Activated CD4-positive, alpha-beta T cell treated with anti-CD3 and anti-CD28 coated beads for 4 hours (primary cell): ENCODE measurements around the gene HBA2.
"Not testable (repeated sequence)": the region's sequence is repeated elsewhere in the genome, so short reads cannot be mapped to it uniquely, and the experiment has no call there.

ENCODE experiments used
- DNase-seq, 2 donors: peaks; one replicate each; pipeline ENCODE4 v3.0.0-alpha.2; 2020

HBA2 gene

DNA sequence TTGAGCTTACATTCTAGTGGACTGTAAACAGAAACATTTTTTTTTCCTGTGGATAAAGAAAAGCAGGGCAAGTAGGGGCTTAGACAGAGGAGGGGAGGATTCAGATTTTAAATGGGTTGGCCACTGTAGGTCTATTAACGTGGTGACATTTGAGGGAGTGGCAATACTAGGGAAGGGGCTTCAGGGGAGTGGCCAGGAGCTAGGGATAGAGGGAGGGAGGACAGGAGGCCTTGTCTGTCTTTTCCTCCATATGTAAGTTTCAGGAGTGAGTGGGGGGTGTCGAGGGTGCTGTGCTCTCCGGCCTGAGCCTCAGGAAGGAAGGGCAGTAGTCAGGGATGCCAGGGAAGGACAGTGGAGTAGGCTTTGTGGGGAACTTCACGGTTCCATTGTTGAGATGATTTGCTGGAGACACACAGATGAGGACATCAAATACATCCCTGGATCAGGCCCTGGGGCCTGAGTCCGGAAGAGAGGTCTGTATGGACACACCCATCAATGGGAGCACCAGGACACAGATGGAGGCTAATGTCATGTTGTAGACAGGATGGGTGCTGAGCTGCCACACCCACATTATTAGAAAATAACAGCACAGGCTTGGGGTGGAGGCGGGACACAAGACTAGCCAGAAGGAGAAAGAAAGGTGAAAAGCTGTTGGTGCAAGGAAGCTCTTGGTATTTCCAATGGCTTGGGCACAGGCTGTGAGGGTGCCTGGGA is 13.4 kb upstream of the HBA2 start:
- DNase-seq: no peak

DNA sequence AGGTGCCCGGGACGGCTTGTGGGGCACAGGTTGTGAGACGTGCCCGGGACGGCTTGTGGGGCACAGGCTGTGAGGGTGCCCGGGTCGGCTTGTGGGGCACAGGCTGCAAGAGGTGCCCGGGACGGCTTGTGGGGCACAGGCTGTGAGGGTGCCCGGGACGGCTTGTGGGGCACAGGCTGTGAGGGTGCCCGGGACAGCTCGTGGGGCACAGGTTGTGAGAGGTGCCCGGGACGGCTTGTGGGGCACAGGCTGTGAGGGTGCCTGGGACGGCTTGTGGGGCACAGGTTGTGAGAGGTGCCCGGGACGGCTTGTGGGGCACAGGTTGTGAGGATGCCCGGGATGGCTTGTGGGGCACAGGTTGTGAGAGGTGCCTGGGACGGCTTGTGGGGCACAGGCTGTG is 12.4 kb upstream of the HBA2 start:
- not testable (repeated sequence) for DNase-seq

DNA sequence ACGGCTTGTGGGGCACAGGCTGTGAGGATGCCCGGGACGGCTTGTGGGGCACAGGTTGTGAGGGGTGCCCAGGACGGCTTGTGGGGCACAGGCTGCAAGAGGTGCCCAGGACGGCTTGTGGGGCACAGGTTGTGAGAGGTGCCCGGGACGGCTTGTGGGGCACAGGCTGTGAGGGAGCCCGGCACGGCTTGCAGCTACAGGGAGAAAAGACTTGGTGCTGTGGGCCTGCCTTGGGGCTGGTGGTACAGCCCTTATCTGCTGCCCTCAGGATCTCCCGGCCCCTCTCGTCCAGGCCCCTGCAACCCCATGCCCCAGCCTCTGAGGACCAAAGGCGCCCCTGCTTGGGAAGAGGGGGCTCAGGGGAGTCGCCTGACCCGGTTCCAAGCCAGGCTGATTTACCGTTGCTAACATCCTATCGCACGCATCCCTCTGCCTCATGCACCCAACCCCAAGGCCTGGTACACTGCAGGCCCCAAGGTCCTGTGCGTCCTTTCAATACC is 11.9 kb upstream of the HBA2 start:
- DNase-seq: no peak

DNA sequence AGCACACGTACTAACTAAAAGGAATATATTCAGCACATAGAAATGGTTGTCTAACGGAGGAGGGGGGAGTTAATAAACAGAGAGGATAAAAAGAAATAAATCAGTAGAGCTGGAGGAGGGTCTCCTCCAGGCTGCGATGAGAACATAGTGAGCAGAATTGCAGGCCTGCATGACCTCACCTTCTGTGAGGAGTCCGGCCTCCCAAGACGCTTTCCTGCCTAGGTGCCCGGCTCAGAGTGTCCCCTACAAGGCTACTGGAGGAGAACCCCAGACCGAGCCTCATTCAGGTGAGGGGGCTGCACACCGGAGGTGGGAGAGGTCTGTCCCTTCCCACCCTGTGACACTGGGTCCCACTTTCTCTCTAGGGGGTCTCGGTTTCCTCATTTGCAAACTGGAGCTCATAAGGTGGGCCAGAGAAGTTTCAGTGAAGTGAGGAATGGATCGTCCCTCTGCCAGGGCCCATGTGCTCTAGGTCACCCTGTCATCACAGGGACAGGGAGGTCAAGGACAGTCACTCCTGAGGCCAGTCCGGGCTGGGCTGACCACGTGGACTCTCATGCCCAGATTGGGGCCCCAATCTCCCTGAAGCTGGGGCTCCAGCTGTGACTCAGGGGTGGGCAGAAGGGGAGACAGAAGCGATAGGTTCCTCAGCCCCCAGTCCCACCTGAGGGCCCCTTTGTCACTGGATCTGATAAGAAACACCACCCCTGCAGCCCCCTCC is 10.2 kb upstream of the HBA2 start:
- no peak for DNase-seq

DNA sequence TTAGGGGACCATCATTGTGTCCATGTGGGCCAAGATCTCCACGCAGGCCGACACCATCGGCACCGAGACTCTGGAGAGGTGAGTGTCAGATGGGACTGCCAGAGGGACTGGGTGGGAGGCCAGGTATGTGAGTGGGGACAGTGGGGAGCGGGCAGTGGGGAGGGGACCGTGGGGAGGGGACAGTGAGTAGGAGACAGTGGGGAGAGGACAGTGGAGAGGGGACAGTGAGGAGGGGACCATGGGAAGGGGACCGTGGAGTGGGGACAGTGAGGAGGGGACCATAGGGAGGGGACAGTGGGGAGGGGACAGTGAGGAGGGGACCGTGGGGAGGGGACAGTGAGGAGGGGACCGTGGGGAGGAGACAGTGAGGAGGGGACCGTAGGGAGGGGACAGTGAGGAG is 9.5 kb upstream of the HBA2 start:
- not testable (repeated sequence) for DNase-seq

DNA sequence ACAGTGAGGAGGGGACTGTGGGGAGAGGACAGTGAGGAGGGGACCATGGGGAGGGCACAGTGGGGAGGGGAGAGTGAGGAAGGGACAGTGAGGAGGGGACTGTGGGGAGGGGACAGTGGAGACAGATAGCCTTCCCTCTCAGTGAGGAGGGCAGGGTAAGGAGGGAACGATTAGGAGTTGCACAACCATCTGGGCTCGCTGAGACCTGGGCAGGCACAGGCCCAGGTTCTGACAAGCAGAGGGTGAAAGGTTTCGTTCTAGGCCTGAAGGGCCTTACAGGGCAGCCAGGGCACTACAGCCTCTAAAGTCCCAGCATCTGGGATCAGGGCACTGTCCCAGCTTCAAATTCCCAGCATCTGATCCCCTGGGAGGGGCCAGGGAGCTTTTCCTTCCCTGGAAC is 9.0 kb upstream of the HBA2 start:
- DNase-seq: not testable (repeated sequence)

DNA sequence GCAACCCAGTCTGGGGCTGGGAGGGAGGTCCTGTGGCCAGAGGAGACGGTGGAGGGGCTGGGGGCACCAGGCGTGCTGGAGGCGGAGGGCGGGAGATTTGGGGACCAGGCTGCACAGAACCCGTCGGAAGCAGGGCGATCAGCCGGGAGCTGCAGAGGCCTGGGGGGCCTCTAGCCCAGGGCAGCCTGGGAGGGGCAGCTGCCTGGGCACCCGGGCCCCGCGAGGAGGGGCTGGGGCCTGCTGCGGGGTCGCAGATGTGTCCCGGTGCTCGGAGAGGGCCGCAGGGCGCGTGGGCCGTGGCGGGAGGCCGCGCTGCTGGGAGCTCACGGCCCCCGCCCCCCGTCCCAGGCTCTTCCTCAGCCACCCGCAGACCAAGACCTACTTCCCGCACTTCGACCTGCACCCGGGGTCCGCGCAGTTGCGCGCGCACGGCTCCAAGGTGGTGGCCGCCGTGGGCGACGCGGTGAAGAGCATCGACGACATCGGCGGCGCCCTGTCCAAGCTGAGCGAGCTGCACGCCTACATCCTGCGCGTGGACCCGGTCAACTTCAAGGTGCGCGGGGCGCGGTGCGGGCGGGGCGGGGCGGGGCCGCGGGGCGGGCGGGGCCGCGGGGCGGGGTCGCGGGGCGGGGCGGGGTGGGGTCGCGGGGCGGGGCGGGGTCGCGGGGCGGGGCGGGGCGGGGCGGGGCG is 8.4 kb upstream of the HBA2 start:
- not testable (repeated sequence) for DNase-seq

DNA sequence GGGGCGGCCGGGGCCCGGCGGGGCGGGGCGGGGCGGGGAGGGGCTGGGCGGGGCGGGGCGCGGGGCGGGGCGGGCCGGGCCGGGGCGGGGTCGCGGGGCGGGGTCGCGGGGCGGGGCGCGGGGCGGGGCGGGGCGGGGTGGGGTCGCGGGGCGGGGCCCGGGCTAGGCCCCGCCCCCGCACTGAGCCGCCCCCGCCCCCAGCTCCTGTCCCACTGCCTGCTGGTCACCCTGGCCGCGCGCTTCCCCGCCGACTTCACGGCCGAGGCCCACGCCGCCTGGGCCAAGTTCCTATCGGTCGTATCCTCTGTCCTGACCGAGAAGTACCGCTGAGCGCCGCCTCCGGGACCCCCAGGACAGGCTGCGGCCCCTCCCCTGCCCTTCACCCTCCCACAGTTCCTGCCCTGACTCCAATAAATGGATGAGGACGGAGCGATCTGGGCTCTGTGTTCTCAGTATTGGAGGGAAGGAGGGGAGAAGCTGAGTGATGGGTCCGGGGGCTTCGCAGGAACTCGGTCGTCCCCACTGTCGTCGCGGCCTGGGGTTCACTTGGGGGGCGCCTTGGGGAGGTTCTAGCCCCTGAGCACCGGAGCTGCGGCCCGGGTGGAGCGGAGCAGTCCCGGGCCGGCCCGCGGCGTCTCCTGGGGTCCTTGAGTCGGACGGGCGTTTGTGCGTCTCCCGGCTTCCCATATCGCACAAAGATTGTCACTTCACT is 7.7 kb upstream of the HBA2 start:
- DNase-seq: no peak

DNA sequence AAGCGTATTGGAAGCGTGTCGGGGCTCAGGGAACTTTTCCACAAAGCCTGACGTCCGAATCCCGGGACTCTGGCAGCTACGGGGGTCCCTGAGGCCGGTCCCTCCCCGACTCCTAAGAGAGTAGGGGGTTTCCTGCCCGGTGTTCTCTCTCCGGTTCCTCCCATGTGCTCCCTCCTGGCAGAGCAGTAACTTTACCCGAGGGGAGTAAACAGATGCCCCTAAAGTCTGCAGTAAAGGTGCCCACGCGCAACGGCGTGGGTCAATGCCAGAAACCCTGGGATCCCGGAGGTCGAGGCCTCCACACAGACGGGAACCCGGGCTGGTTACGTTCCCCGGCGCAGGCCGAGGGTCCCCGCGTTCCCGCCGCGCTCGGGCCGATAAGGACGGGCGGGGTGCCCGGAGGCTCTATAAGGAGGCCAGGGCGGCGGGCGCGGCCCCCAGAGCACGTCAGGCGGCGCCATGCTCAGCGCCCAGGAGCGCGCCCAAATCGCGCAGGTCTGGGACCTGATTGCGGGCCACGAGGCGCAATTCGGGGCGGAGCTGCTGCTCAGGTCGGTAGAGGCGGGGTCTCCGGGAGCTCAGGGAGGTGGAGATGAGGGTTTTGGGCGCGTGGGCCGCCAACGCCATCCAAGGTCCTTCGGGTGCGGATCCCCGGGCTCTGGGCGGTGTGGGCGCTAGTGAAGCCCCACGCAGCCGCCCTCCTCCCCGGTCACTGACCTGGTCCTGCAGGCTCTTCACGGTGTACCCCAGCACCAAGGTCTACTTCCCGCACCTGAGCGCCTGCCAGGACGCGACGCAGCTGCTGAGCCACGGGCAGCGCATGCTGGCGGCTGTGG is 6.9 kb upstream of the HBA2 start, which contains the start of gene HBM:
Gene HBM, plus strand, starts transcription at position 440 of the 836 bp plus-strand sequence. Its CDS starts 20 bp downstream, at position 460.
- peak in 1 of 2 donors; percentile 27 for DNase-seq

DNA sequence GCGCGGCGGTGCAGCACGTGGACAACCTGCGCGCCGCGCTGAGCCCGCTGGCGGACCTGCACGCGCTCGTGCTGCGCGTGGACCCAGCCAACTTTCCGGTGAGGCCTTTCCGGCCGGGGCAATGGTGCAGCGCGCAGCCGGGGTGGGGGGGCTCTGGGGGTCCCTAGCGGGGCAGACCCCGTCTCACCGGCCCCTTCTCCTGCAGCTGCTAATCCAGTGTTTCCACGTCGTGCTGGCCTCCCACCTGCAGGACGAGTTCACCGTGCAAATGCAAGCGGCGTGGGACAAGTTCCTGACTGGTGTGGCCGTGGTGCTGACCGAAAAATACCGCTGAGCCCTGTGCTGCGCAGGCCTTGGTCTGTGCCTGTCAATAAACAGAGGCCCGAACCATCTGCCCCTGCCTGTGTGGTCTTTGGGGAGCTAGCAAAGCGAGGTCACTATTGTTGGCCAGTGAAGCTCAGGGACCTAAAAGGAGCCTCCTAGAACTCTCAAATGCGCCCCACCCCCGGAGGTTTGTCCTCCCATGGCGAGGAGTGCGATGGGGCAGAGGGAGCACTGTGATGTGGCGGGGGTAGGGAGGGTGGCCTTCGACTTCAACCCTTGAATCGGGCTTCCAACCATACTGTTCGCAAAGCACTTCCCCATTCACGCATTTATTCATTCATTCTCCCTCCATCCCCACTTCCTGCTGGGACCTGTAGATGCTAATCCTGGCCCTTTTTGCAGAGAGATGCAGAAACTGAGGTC is 6.1 kb upstream of the HBA2 start:
- no peak for DNase-seq

DNA sequence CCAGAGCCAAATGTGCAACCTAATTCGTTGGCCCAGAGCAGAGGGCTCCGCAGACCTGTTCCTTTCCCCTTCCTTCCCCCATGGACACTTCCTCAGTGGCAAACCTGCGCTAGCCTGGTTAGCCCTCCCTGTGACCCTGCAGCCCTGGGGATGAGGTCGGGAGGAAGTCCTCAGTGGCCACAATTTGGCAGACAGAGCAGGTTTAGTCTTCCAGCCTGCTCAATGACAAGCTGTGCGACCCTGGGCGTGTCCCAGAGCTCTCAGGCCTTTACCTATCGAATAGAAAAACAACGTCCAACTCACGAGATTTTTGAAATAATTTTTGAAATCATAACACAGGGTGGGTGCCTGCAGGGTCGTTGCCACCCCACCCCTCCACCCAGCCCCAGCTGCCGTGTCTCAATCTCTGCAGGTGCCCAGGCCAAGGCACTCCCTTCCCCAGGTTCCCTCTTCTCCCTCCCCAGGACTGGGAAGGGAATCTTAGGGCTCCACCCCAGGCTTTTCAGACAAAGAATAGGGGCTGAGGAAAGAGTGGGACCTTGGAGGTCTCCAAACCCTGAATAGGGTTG is 5.5 kb upstream of the HBA2 start:
- DNase-seq: no peak

DNA sequence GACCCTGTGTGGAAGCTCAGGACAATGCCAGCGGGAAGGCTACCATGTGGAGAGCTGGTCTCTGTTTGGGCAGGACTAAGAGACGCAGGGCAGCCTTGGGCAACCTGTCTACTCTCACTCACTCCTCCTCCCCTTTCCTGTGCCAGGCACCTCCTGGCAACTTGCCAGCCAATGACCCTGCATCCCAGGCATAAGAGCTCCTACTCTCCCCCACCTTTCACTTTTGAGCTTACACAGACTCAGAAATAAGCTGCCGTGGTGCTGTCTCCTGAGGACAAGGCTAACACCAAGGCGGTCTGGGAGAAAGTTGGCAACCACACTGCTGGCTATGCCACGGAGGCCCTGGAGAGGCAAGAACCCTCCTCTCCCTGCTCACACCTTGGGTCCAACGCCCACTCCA is 4.3 kb upstream of the HBA2 start:
- no peak for DNase-seq

DNA sequence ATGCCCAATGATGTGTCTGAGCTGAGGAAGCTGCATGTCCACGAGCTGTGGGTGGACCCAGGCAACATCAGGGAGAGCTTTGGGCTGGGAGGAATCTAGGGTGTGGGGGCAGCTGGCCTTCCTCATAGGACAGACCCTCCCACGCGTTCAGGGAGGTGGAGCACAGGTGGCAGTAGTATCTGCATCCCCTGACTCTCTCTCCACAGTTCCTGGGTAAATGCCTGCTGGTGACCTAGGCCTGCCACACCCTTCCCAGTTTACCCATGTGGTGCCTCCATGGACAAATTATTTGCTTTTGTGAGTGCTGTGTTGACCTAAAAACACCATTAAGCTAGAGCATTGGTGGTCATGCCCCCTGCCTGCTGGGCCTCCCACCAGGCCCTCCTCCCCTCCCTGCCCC is 3.7 kb upstream of the HBA2 start:
- no peak for DNase-seq

DNA sequence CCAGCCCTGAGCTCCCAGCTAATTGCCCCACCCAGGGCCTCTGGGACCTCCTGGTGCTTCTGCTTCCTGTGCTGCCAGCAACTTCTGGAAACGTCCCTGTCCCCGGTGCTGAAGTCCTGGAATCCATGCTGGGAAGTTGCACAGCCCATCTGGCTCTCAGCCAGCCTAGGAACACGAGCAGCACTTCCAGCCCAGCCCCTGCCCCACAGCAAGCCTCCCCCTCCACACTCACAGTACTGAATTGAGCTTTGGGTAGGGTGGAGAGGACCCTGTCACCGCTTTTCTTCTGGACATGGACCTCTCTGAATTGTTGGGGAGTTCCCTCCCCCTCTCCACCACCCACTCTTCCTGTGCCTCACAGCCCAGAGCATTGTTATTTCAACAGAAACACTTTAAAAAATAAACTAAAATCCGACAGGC is 2.6 kb upstream of the HBA2 start:
- not testable (repeated sequence) for DNase-seq

DNA sequence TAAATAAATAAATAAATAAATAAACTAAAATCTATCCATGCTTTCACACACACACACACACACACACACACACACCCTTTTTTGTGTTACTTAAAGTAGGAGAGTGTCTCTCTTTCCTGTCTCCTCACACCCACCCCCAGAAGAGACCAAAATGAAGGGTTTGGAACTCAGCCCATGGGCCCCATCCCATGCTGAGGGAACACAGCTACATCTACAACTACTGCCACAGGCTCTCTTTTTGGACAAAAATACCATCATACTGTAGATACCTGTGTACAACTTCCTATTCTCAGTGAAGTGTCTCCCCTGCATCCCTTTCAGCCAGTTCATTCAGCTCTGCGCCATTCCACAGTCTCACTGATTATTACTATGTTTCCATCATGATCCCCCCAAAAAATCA is 1.9 kb upstream of the HBA2 start:
- no peak for DNase-seq

DNA sequence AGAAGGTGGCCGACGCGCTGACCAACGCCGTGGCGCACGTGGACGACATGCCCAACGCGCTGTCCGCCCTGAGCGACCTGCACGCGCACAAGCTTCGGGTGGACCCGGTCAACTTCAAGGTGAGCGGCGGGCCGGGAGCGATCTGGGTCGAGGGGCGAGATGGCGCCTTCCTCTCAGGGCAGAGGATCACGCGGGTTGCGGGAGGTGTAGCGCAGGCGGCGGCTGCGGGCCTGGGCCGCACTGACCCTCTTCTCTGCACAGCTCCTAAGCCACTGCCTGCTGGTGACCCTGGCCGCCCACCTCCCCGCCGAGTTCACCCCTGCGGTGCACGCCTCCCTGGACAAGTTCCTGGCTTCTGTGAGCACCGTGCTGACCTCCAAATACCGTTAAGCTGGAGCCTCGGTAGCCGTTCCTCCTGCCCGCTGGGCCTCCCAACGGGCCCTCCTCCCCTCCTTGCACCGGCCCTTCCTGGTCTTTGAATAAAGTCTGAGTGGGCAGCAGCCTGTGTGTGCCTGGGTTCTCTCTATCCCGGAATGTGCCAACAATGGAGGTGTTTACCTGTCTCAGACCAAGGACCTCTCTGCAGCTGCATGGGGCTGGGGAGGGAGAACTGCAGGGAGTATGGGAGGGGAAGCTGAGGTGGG is 657 bp downstream of the HBA2 start:
- not testable (repeated sequence) for DNase-seq

DNA sequence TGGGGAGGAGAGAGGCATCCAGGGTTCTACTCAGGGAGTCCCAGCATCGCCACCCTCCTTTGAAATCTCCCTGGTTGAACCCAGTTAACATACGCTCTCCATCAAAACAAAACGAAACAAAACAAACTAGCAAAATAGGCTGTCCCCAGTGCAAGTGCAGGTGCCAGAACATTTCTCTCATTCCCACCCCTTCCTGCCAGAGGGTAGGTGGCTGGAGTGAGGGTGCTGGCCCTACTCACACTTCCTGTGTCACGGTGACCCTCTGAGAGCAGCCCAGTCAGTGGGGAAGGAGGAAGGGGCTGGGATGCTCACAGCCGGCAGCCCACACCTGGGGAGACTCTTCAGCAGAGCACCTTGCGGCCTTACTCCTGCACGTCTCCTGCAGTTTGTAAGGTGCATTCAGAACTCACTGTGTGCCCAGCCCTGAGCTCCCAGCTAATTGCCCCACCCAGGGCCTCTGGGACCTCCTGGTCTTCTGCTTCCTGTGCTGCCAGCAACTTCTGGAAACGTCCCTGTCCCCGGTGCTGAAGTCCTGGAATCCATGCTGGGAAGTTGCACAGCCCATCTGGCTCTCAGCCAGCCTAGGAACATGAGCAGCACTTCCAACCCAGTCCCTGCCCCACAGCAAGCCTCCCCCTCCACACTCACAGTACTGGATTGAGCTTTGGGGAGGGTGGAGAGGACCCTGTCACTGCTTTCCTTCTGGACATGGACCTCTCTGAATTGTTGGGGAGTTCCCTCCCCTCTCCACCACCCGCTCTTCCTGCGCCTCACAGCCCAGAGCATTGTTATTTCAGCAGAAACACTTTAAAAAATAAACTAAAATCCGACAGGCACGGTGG is 1.5 kb downstream of the HBA2 start:
- not testable (repeated sequence) for DNase-seq

DNA sequence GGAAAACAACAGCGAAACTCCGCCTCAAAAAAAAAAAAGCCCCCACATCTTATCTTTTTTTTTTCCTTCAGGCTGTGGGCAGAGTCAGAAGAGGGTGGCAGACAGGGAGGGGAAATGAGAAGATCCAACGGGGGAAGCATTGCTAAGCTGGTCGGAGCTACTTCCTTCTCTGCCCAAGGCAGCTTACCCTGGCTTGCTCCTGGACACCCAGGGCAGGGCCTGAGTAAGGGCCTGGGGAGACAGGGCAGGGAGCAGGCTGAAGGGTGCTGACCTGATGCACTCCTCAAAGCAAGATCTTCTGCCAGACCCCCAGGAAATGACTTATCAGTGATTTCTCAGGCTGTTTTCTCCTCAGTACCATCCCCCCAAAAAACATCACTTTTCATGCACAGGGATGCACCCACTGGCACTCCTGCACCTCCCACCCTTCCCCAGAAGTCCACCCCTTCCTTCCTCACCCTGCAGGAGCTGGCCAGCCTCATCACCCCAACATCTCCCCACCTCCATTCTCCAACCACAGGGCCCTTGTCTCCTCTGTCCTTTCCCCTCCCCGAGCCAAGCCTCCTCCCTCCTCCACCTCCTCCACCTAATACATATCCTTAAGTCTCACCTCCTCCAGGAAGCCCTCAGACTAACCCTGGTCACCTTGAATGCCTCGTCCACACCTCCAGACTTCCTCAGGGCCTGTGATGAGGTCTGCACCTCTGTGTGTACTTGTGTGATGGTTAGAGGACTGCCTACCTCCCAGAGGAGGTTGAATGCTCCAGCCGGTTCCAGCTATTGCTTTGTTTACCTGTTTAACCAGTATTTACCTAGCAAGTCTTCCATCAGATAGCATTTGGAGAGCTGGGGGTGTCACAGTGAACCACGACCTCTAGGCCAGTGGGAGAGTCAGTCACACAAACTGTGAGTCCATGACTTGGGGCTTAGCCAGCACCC is 2.6 kb downstream of the HBA2 start:
- DNase-seq: no peak
